ENCODE data around the gene MRPL9. TPM values are rescaled to one million over a fixed set of nuclear protein-coding genes. Genes with fewer than 3 reads are reported as not detected.
"Not testable (repeated sequence)": the region's sequence is repeated elsewhere in the genome, so short reads cannot be mapped to it uniquely, and the experiment has no call there.

The MRPL9 gene
- total RNA-seq, 2 experiments from 2014 or later: 135 to 154 TPM

- CTCF ChIA-PET: interaction anchor here (1.6 to 2.6 kb wide), 2 partner anchors 35 to 208 kb away, joined by 4 to 8 read pairs; no protein-coding TSS in a partner anchor
- intact Hi-C loops (cut with micrococcal nuclease): no loop called here
- no peaks in the 10 kb centered on the region for H3K9me3 Mint-ChIP-seq
- no peaks in the 10 kb centered on the region for H3K36me3 Mint-ChIP-seq
- no peaks in the 10 kb centered on the region for H3K27me3 Mint-ChIP-seq
- H3K4me3 Mint-ChIP-seq: no peak overlapping the region
- H3K4me1 Mint-ChIP-seq (ENCODE audit: low read depth): peaks cover 8% of the 10 kb centered on the region
- no peak for DNase-seq
- POLR2A ChIA-PET: no interaction called here
- no peak overlapping the region for H3K27ac Mint-ChIP-seq
These were observed 38.5 kb upstream of the MRPL9 start for GRCh38 chr1:151801846-151802245.

GRCh38 chr1:151801310-151801820 lies 38.1 kb upstream of the MRPL9 start:
- POLR2A ChIA-PET: no interaction called here
- Mint-ChIP-seq H3K27me3 (no peaks in the 10 kb centered on the region), H3K27ac (no peak overlapping the region), H3K4me1 (ENCODE audit: low read depth) (peaks cover 8% of the 10 kb centered on the region), H3K36me3 (no peaks in the 10 kb centered on the region), H3K9me3 (no peaks in the 10 kb centered on the region), H3K4me3 (no peak overlapping the region)
- intact Hi-C loops (cut with micrococcal nuclease): no loop called here
- DNase-seq: no peak
- CTCF ChIA-PET: interaction anchor here (2.6 kb wide), 1 partner anchor 35 kb away, joined by 8 read pairs; no protein-coding TSS in a partner anchor

- H3K9me3 Mint-ChIP-seq: no peaks in the 10 kb centered on the region
- H3K27me3 Mint-ChIP-seq: no peaks in the 10 kb centered on the region
- H3K36me3 Mint-ChIP-seq: no peaks in the 10 kb centered on the region
- ChIA-PET CTCF (interaction anchor here (2.6 kb wide), 1 partner anchor 36 kb away, joined by 8 read pairs; no protein-coding TSS in a partner anchor), POLR2A (no interaction called here)
- H3K4me1 Mint-ChIP-seq (ENCODE audit: low read depth): peaks cover 8% of the 10 kb centered on the region
- no peak for DNase-seq
- intact Hi-C loops (cut with micrococcal nuclease): no loop called here
- no peak overlapping the region for H3K27ac Mint-ChIP-seq
- no peak overlapping the region for H3K4me3 Mint-ChIP-seq
These were observed 37.5 kb upstream of the MRPL9 start for GRCh38 chr1:151800830-151801229.

- Mint-ChIP-seq H3K36me3 (no peaks in the 10 kb centered on the region), H3K4me3 (no peak overlapping the region), H3K27me3 (no peaks in the 10 kb centered on the region), H3K9me3 (no peaks in the 10 kb centered on the region), H3K27ac (no peak overlapping the region), H3K4me1 (ENCODE audit: low read depth) (peaks cover 8% of the 10 kb centered on the region)
- ChIA-PET CTCF (no interaction called here), POLR2A (no interaction called here)
- no peak for DNase-seq
- intact Hi-C loops (cut with micrococcal nuclease): no loop called here
These were observed 36.1 kb upstream of the MRPL9 start for GRCh38 chr1:151799179-151800022.

- Mint-ChIP-seq H3K27ac (no peak overlapping the region), H3K4me3 (no peak overlapping the region), H3K4me1 (ENCODE audit: low read depth) (peaks cover 8% of the 10 kb centered on the region), H3K9me3 (no peaks in the 10 kb centered on the region), H3K27me3 (no peaks in the 10 kb centered on the region), H3K36me3 (no peaks in the 10 kb centered on the region)
- ChIA-PET CTCF (no interaction called here), POLR2A (no interaction called here)
- no peak for DNase-seq
- intact Hi-C loops (cut with micrococcal nuclease): no loop called here
These were observed 35.3 kb upstream of the MRPL9 start for GRCh38 chr1:151798571-151798970.

GRCh38 chr1:151790940-151791651 lies 27.8 kb upstream of the MRPL9 start:
- ChIA-PET POLR2A (interaction anchor here (1.7 to 2.4 kb wide), 4 partner anchors 28 to 49 kb away, joined by 7 to 21 read pairs (median 14); partner anchors contain the start of genes C2CD4D and MRPL9), CTCF (interaction anchor here (1.1 to 4.1 kb wide), 3 partner anchors 31 to 45 kb away, joined by 3 to 24 read pairs (median 8); partner anchors contain the start of gene RORC)
- peak overlapping the region; percentile 84 for H3K27ac Mint-ChIP-seq
- H3K36me3 Mint-ChIP-seq: peaks cover 4% of the 10 kb centered on the region
- DNase-seq: peak; percentile 20
- H3K4me3 Mint-ChIP-seq: peak overlapping the region; percentile 96
- intact Hi-C loops (cut with micrococcal nuclease): loop anchor here (1.0 to 2.0 kb wide), 3 partner anchors 28 to 46 kb away; partner anchors contain the start of gene MRPL9
- H3K4me1 Mint-ChIP-seq (ENCODE audit: low read depth): peaks cover 22% of the 10 kb centered on the region
- peaks cover 2% of the 10 kb centered on the region for H3K27me3 Mint-ChIP-seq
- H3K9me3 Mint-ChIP-seq: no peaks in the 10 kb centered on the region

- POLR2A ChIA-PET: interaction anchor here (0.9 to 2.4 kb wide), 6 partner anchors 27 to 50 kb away, joined by 3 to 21 read pairs (median 8); partner anchors contain the start of genes C2CD4D and MRPL9
These were observed 27.0 kb upstream of the MRPL9 start, which contains the start of gene TDRKH for GRCh38 chr1:151790071-151790939. TDRKH (minus strand) TSS chr1:151790500; CDS start chr1:151783022, 7,478 bp downstream.

GRCh38 chr1:151787689-151788088 lies 24.4 kb upstream of the MRPL9 start:
- Mint-ChIP-seq H3K4me1 (ENCODE audit: low read depth) (peaks cover 22% of the 10 kb centered on the region), H3K9me3 (no peaks in the 10 kb centered on the region), H3K36me3 (peaks cover 4% of the 10 kb centered on the region), H3K4me3 (no peak overlapping the region), H3K27ac (no peak overlapping the region), H3K27me3 (peaks cover 2% of the 10 kb centered on the region)
- intact Hi-C loops (cut with micrococcal nuclease): no loop called here
- ChIA-PET POLR2A (no interaction called here), CTCF (interaction anchor here (1.1 to 4.1 kb wide), 2 partner anchors 24 to 49 kb away, joined by 5 to 24 read pairs; partner anchors contain the start of gene MRPL9)
- no peak for DNase-seq

More at GRCh38 chr1:151790071-151790939, 27.0 kb upstream of the MRPL9 start, which contains the start of gene TDRKH:
- intact Hi-C loops (cut with micrococcal nuclease): loop anchor here (1.0 to 2.0 kb wide), 3 partner anchors 27 to 47 kb away; partner anchors contain the start of gene MRPL9
- peaks cover 2% of the 10 kb centered on the region for H3K27me3 Mint-ChIP-seq
- H3K9me3 Mint-ChIP-seq: no peaks in the 10 kb centered on the region
- H3K4me3 Mint-ChIP-seq: peak within 1 kb of the TSS; percentile 96
- H3K27ac Mint-ChIP-seq: peak within 1 kb of the TSS; percentile 84
- H3K36me3 Mint-ChIP-seq: peaks cover 4% of the 10 kb centered on the region
- H3K4me1 Mint-ChIP-seq (ENCODE audit: low read depth): peaks cover 22% of the 10 kb centered on the region
- CTCF ChIA-PET: interaction anchor here (0.9 to 4.1 kb wide), 5 partner anchors 27 to 196 kb away, joined by 3 to 24 read pairs (median 4); partner anchors contain the start of genes MRPL9 and RORC
- peak; percentile 99 for DNase-seq

- POLR2A ChIA-PET: no interaction called here
- intact Hi-C loops (cut with micrococcal nuclease): no loop called here
- CTCF ChIA-PET: no interaction called here
These were observed 20.5 kb upstream of the MRPL9 start for GRCh38 chr1:151783796-151784195.

GRCh38 chr1:151782741-151783140 lies 19.4 kb upstream of the MRPL9 start:
- no peak overlapping the region for H3K27ac Mint-ChIP-seq
- POLR2A ChIA-PET: interaction anchor here (0.7 kb wide), 1 partner anchor 122 kb away, joined by 4 read pairs; no protein-coding TSS in a partner anchor
- no peaks in the 10 kb centered on the region for H3K4me1 Mint-ChIP-seq (ENCODE audit: low read depth)
- CTCF ChIA-PET: no interaction called here
- DNase-seq: no peak
- intact Hi-C loops (cut with micrococcal nuclease): no loop called here
- no peaks in the 10 kb centered on the region for H3K9me3 Mint-ChIP-seq
- no peak overlapping the region for H3K4me3 Mint-ChIP-seq
- H3K27me3 Mint-ChIP-seq: no peaks in the 10 kb centered on the region
- peaks cover 13% of the 10 kb centered on the region for H3K36me3 Mint-ChIP-seq

More at GRCh38 chr1:151783796-151784195, 20.5 kb upstream of the MRPL9 start:
- Mint-ChIP-seq H3K4me3 (no peak overlapping the region), H3K27ac (no peak overlapping the region), H3K36me3 (peaks cover 7% of the 10 kb centered on the region), H3K4me1 (ENCODE audit: low read depth) (peaks cover 5% of the 10 kb centered on the region), H3K27me3 (no peaks in the 10 kb centered on the region), H3K9me3 (no peaks in the 10 kb centered on the region)
- DNase-seq: no peak

GRCh38 chr1:151782026-151782425 lies 18.7 kb upstream of the MRPL9 start:
- peaks cover 13% of the 10 kb centered on the region for H3K36me3 Mint-ChIP-seq
- H3K4me1 Mint-ChIP-seq (ENCODE audit: low read depth); POLR2A ChIA-PET; H3K27ac Mint-ChIP-seq; H3K9me3 Mint-ChIP-seq; intact Hi-C loops (cut with micrococcal nuclease); H3K4me3 Mint-ChIP-seq; CTCF ChIA-PET; DNase-seq; H3K27me3 Mint-ChIP-seq: not testable (repeated sequence)
